Measurements from ENCODE around the gene CDK10.
A peak's percentile ranks its signal among the peaks of the same experiment; 100 is the strongest.

CDK10 gene

DNA sequence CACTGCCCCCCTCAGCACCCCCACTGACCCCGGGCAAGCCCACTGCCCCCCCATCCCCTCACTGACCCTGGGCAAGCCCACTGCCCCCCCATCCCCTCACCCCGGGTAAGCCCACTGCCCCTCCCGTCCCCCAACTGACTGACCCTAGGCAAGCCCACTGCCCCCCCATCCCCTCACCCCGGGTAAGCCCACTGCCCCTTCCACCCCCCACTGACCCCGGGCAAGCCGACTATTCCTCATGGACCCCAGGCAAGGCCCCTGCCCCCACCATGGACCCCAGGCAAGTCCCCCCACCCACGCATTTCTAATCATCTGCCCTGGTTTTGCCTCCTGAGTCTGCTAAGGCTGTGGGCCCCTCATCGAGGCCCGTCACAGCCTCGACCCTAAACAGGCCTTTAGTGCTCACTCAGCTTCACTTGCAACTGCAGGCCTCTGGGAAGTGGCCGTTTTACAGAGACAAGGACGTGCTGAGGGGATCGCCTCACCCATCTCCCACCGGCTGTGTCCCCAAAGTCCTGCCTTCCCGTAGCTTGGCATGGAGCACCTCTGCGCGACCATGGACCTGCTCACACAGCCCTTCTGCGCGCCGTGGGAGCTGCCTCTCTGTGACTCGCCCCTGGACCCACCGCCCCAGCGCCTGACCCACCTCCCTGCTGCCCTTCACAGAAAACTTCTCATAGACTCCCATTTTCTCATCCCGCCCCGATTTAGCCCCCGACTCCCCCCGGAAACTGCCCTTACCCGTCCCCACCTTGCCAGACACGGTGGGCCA, 30.6 kb downstream of the CDK10 start:
- DNase-seq, result no peak

DNA sequence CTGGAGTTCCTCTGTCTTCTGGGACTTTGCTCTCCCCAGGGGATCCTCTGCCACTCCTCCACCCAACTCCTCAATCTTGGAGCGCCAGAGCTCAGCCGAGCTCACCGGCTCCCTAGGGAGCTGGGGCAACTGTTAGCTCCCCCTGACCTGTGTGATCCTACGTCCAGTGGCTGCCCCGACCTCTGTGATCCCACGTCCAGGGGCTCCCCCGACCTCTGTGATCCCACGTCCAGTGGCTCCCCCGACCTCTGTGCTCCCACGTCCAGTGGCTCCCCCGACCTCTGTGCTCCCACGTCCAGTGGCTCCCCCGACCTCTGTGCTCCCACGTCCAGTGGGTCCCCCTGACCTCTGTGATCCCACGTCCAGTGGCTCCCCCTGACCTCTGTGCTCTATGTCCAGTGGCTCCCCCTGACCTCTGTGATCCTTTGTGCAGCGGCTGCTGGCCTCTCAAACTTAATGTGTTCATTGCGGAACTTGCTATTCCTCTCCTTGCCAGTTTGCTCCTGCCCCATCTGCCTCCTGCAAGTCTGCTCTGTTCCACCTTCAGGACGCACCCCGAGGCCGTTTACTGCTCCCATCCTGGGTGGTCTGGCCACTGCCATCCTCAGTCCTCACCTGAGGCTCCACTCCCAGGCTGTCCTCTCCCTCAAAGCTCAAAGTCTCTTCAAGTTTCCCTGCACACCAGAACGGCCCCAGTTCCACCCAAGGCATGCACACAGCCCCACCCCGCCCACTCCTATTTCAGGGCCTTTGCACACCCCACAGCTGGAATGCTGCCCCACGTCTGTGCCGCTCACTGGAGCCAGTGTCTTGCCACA, 31.4 kb downstream of the CDK10 start:
- DNase-seq, result no peak

DNA sequence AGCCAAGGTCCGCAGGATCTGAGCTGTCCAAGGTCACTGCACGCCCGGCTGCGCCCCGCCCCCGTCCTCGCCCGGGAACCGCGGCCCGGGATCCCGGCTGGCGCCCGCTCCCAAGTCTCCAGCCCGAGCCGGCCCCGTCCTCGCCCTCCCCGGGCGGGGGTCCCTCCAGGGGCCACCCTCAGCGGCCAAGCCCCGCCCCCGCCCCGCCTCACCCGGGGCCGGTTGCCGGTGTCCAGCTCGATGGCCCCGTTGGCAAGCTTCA, 34.0 kb downstream of the CDK10 start:
- DNase-seq, result no peak

DNA sequence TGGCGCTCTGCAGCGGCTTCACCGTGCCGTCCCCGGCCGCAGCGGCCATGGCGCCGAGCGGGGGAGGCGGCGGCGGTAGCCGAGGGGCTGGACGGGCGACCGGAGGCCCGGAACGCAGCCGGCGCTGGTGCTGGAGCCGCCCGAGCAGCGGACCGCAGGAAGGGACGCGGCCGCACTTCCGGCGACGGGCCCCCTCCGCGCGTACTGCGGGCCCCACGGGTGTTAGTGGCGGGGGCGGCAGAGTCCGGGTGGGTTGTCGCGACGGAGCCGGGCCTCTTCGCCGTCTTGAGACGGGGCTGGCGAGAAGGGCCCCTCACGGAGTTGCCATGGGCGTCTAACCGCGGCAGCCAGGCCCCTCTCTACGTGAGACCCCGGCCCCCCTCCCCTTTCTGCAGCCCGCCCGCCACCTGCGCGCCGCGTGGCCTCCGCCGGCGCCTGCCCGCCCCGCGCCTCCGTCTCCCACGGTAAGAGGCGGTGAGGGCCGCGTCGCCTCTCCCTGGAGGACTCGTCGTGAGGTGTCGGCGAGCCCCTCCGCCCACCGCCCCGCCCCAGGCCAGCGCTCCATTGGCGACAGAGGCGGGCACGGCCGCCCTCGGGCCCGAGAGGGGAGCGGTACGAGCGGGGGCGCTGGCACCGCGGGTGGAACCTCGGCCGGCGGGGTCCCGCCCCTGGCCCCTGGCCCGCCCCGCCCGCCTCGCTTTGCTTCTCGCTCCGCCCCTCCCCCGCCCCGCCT, 34.5 kb downstream of the CDK10 start, which contains the start of the genes VPS9D1 and ZNF276:
TSS of gene VPS9D1 (minus strand) at position 86 of the 733 bp plus-strand sequence. CDS start at position 49, 37 bp downstream.
TSS of gene ZNF276 (plus strand) at position 725 of the 733 bp plus-strand sequence. CDS start 104 bp downstream, outside the sequence.
- DNase-seq, result peak; percentile 93

DNA sequence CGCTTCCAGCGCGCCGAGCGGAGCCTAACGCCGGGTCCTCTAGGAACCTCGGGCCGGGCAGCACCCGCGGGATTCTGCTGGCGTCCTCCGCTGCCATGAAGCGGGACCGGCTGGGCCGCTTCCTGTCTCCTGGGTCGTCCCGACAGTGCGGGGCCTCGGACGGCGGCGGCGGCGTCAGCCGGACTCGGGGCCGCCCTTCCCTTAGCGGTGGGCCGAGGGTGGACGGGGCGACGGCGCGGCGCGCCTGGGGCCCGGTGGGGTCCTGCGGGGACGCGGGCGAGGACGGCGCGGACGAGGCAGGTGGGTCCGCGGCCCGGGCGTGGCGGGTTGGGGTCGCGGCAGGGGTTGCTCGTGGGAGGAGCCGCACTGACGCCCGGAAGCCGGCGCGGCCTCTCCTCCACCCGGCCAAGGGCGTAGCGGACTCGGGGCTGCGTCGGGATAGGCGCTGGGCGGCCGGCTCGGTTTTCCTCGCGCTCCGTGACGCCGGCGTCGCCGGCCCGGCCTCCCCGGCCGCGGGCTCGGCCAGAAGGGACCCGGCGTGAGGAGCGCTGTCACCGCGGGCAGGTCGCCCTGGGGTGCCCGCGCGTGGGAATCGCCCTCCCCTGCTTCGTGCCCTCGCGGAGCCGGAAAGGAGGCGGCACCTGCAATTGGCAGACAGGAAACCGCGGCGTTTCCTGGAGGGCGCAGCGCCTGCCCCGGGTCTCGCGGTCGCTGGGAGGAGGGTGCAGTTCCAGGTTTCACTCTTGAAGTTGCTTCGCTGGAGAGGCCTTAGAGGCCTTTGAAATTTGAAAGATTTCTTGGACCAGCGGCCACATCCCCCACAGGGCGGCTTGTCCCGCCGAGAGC, 35.3 kb downstream of the CDK10 start:
- DNase-seq, result peak; percentile 59

DNA sequence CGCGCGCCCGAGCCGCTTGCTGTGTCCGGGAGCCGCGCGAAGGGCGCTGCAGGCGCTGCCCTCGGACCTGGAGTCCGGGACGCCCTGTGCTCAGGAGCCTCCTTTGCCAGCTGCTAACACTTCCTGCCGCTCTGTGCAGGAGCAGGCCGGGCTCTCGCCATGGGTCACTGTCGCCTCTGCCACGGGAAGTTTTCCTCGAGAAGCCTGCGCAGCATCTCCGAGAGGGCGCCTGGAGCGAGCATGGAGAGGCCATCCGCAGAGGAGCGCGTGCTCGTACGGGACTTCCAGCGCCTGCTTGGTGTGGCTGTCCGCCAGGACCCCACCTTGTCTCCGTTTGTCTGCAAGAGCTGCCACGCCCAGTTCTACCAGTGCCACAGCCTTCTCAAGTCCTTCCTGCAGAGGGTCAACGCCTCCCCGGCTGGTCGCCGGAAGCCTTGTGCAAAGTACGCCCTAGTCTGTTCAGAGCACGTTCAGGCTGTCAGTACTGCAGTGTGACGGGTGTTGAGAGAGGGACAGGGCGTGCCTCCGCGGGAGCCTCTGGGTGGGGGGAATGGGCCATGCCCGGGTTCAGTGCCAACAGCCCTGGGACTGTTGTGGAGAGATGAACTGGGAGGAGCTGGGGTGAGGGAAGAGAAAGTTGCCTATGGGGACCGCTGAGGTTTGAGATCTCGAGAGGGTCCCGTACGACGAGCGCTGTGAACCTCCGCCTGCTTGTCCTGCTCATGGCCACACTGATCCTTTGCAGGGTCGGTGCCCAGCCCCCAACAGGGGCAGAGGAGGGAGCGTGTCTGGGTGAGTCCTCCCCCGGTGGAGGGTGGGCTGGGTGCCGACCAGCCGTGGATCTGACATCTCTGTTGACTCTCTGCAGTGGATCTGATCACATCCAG, 36.1 kb downstream of the CDK10 start:
- DNase-seq, result no peak

DNA sequence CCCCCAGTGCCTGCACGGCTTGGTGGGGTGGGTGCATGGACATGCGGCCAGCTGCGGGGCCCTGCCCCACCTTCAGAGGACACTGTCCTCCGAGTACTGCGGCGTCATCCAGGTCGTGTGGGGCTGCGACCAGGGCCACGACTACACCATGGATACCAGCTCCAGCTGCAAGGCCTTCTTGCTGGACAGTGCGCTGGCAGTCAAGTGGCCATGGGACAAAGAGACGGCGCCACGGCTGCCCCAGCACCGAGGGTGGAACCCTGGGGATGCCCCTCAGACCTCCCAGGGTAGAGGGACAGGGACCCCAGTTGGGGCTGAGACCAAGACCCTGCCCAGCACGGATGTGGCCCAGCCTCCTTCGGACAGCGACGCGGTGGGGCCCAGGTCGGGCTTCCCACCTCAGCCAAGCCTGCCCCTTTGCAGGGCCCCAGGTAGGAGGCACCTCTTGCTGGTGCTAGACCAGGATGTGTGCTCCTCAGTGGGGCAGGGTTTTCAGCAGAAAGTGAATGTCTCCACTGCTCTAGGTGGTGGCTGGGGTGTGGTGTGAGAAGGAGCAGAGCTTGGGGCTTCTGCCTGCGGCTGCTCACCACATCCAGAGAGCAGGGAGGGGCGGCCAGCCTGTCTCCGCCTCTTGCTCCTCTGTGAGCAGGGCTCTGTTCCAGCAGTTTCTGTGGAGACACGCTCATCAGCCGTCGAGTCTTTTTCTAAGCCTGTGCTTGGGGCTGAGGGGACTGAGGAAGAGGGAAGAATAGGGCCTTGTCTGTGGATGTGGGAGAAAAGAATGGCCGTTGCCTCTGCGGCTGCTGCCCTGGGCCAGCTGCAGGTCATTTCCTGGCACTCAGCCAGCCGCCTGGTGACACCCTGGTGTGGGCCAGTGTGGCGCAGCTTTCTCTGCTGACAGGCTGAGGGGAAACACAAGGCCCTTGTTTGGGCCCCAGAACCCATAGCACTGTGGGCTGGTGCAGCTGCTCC, 37.1 kb downstream of the CDK10 start:
- DNase-seq, result no peak

DNA sequence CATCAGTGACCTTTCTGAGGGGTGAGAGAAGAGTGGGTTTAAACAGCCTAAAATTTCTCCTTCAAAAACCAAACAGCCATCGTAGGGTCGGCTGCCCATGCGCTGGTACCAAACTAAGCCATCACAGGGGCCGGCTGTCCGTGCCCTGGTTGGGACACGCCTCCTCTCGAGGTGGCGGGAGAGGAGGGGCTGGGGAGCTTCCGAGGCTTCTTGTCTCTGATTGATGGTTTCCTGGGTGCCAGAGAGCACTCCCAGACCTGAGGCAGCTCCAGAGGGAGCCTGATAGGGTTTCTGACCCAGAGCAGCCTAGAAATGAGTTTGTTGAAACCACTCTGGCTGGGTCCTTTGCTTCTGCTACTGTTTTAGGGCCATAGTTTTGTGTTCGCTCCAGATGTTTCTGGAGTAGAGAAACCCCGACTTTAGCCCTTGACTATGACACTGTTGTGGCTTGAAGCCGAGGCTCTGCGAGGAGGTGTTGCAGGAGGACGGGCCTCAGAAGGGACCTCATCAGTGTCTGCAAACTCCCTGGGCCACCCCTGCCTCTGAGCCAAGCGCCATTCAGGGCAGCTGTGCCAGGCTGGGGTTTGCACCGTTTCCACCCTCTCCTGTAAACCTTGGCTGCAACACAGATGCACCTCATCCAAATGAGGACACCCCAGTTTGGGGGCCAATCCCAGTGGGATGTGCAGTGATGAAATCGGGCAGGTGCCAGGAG, 41.1 kb downstream of the CDK10 start:
- no peak for DNase-seq

DNA sequence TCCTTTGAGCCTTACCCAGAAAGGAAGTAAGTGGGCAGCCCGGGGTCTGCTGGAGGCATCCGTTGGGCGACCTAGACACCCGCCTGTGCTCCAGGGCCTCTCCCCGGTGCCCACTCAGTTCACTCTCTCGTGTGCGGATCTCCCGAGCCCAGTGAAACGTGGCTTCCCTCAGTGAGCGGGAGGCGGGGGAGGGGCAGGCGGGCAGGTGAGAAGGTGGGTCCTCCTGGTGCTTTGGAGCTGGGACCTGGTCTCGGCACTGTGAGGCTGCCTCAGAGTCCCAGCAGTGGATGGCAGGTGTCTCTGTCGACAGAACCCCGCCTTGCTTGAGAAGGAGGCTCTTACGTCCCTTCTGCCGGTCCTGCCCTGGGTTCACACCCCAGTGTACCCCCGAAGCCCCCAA, 42.8 kb downstream of the CDK10 start:
- DNase-seq, result no peak

DNA sequence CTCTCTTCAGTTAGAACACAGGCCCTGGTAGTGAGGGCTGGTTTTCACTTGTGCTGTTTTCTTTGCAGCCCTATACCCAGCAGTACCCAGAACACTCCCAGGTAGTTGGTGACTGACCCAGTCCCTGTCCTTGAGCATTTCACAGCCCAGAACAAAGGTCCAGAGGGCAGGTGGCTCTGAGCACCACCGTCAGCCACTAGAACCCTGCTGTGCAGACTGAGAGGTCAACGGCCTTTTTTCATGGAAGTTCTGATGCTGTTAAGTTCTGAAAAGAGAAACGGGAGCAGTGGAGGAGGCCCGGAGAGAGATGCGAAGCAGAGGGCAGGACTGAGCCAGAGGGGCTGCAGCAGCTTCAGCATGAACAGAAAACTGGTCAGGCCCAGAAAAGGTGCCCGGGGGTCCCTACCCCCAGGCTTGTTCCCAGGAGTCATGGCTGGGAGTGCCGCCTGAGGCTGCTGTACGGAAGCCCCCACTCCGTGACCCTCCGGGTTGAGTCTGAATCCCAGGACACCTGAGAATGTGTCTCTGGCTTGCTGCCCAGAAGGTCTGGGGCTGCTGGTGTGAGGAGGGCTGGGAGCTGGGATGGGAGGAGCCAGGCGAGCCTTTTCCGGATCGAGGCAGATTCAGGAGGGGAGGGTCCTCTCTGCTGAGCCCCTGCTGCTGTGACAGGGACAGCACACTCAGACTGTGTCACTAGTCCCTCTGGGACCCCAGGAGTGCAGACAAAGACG, 43.5 kb downstream of the CDK10 start:
- no peak for DNase-seq

DNA sequence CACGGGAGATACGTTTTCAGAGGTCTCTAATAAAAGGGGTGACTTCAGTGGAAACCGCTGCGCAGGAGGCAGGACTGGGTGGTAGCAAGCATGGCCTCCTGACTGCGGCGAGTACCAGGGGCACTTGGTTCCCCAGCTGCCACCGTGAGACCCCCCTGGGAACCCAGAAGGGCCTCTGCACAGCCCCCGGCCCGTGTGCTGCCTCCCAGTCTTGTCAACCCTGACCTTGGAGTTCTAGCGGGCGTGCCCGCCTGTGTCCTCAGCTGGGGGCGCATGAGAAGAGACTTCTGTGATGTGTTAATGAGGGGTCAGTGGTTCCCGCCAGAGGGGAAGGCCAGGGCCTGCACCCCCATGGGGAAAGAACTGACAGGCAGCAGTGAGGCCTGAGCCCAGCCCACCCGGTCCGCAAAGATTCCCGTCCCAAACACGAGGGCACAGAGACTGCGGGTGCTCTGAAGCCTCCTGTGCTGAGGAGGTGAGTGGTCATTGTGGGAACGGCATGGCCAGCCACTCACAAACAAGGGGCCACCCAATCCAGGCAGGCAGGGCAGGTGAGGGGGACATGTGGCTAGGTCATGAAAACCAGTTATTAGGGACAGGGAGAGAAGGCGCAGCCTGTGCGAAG, 44.2 kb downstream of the CDK10 start:
- DNase-seq, result no peak

DNA sequence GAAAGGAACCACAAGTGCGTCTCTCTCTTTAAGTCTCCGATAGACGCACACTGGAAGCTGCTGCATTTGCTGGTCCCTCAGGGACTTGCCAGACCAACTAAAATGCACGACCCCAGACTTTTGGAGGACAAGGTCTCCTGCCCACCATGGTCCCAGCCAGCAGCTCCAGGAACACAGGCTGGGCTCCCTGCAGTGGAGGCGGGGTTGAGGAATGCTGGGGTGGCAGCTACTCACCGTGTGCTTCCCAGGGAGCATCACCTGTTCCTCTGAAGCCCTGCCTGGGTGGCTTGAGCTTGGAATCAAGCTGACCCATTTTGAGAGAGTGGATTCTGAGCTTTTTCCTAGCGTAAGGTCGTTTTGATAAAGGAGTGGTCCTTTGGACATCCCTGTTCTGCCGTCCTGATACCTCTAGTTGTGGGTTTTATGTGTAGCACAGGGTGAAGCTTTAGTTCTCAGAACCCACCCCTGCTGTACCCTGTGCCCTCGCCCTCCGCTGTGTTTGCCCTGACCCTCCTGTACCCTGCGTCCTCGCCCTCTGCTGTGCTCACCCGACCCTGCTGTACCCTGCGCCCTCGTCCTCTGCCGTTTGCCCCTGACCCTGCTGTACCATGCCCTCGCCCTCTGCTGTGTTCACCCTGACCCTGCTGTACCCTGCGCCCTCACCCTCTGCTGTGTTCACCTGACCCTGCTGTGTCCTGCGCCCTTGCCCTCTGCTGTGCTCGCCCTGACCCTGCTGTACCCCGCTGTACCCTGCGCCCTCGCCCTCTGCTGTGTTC, 45.8 kb downstream of the CDK10 start:
- no peak for DNase-seq

DNA sequence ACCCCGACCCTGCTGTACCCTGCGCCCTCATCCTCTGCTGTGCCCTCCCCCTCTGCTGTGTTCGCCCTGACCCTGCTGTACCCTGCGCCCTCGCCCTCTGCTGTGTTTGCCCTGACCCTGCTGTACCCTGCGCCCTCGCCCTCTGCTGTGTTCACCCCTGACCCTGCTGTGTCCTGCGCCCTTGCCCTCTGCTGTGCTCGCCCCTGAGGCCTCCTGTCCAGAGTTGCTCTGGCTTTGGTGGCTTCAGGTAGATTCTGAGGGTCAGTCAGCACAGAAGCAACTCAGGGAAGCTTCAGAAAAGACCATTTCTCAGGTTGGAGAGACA, 46.4 kb downstream of the CDK10 start:
- DNase-seq, result no peak

DNA sequence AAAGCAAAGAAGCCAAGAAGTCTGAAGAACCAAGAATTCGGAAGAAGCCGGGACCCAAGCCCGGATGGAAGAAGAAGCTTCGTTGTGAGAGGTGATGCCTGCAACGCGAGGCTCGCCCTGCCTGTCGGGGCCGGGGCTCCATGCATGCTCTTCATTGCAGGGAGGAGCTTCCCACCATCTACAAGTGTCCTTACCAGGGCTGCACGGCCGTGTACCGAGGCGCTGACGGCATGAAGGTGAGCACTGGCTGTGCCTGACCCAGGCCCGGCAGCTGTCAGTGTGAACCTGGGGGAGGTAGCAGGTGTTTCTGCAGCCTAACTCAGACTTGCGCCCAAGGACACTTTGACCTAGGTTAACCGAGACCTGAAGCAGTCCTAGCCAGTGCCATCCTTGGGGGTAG, 46.8 kb downstream of the CDK10 start:
- no peak for DNase-seq

DNA sequence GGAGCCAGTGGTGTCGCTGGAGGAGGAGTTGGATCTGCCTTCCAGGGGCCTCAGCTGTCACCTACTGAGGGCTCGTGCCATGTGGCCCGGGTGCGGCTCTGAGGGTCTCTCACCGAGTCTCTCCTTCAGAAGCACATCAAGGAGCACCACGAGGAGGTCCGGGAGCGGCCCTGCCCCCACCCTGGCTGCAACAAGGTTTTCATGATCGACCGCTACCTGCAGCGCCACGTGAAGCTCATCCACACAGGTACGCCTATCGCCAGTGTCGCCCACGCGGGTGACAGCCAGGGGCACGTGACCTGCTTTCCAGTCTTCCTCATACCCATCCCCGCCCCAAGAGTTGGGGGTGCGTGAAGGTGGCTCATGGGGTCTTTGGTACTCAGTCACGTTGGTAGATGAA, 47.3 kb downstream of the CDK10 start:
- no peak for DNase-seq

DNA sequence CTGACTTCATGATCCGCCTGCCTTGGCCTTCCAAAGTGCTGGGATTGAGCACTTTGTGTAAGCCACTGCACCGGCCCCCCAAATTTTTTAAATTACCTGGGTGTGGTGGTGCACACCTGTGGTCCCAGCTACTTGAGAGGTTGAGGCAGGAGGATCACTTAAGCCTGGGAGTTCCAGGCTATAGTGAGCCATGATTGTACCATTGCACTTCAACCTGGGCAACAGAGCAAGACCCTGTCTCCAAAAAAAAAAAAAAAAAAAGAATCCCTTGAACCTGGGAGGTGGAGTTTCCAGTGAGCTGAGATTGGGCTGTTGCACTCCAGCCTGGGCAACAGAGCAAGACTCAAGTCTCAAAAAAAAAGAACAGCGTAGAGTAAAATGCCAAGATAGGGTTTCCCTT, 50.1 kb downstream of the CDK10 start:
- no peak for DNase-seq

DNA sequence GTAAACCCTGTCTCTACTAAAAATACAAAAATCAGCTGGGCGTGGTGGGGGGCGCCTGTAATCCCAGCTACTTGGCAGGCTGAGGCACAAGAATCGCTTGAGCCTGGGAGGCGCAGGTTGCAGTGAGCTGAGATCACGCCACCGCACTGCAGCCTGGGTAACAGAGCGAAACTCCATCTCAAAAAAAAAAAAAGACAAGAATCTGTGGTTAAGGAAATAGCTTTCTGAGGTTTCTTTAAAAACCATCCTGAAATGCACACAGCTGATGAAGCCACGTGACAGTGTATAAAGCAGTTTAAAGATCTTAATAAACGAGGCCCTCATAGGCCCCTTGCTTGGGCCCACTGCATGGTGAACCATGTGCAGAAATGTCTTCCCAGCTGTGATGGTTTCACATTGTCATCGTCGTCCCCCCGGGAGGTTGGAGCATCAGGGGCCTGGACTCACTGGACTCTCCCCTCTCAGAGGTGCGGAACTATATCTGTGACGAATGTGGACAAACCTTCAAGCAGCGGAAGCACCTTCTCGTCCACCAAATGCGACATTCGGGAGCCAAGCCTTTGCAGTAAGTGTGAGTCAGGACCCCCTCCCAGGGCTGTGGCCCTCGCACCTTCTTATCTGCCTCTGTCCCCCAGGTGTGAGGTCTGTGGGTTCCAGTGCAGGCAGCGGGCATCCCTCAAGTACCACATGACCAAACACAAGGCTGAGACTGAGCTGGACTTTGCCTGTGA, 51.0 kb downstream of the CDK10 start:
- no peak for DNase-seq

Measured in retina (tissue), 1 donor.